HG02678 (cell line): ENCODE results near the gene FAM156A.
"Not testable (repeated sequence)": the region's sequence is repeated elsewhere in the genome, so short reads cannot be mapped to it uniquely, and the experiment has no call there.

Experiments
- ATAC-seq: cut with Tn5 transposase; IDR thresholded peaks from one replicate; pipeline ENCODE4 v1.9.1; 2021; ENCODE audit warnings: mild to moderate bottlenecking, moderate library complexity; ENCODE audit not compliant: unreplicated experiment

Gene FAM156A

DNA sequence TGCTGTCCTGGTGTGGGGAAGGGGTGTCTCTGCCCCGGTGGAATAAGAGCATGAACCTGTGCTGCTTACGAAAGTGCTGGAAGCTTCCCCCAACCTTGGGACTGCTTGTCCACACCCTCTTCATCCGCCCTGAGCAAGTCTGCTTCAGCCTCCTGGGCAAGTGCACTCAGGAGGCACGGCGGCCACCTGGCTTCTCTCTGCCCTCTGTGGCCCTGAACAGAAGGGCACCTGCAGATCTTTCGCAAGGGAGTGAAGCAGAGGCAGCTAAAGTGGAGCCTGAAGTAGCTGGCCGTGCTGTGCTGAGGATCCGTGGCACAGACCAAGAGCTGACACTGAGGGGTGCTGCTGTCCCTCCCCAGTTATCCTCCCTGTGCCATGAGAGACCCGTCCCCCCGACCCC, 9.6 kb upstream of the FAM156A start:
- not testable (repeated sequence) for ATAC-seq

DNA sequence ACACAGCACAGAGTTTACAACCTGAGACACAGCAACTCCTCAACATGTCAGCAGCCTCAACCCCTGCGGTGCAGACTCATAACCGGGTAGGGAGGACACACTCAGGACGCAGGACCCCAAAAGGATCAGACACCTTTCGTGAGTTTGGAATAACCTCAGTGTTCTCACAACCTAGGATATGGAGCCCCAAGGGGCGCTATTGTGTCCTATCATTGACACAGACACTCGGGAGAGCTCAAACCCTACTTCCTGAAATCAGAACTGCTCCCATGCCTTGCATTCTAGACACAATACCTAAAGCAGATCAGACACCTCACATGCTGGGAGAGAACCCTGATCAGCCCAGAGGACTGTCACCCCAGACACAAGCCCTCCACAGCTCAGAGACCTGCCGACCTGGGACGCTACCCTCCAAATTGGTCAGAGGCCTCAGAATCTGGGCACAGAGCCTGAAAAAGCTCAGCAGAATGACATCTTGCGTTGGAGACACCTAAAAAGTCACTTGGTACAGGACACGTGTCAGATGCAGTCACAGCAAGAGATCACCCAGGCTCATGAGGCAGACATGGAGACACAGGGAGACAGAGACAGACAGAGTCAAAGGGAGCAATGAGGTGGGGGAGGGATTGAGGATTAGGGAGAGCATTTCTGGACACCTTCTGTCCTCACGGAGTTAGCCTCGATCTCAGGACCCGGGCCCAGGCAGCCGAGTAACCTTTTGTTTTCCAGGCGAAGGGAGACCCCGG, 8.8 kb upstream of the FAM156A start:
- not testable (repeated sequence) for ATAC-seq

DNA sequence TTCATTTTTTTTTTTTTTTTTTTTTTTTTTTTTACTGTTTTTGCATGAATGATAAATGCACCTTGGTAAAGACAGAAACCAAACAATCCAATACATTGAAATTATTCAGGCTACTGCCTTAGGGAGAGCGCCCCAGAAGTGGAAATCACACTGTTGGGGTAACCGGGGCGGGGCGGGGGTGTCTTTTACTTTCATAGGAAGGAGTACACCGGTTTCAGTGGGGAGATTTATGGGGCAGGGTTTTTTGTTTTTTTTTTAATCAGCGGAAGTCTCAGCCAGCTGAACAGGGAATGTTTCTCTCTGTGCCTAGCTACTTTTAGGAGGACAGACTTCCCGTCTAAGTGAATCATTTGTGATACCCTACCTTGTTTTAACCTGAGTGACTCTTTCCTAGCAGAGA, 643 bp upstream of the FAM156A start:
- ATAC-seq = peak; percentile 31

GRCh38 chrX:52949884-52950283, 8.4 kb downstream of the FAM156A start:
- not testable (repeated sequence) for ATAC-seq

DNA sequence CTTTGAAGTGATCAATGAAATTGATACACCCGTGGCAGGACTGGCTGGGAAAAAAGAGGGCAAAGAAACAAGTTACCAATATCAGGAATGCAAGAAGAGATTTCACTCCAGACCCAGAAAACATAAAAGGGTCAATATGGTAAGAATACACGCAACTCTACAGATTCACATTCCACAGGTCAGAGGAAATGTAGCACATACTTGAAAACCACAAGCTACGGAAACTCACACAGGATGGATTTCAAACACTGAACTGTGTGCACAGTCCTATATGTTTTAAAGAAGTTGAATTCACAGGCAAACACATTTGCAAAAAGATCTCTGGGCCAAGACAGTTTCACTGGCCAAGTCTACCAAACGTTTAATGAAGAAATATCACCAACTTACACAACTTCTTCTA, 9.0 kb downstream of the FAM156A start:
- ATAC-seq = not testable (repeated sequence)

DNA sequence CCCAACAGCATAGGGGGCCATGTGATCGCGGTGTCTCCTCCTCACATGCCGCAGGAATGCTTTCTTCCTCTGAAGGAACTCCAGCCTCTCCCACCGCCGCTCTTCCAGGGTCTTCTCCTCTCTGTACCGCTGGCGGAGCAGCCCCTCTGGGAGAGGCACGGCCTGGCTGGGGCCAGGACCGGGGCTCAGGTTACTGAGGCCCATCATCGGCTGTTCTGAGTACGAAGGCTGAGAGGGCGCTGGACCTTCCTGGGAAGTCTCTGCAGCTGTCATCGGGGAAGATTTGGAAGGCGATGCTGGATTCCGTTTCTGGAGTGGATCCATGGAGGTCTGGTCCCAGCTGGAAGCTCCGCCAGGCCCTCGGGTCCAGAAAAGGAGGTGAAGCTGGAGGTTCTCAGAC, 10.1 kb downstream of the FAM156A start:
- not testable (repeated sequence) for ATAC-seq

DNA sequence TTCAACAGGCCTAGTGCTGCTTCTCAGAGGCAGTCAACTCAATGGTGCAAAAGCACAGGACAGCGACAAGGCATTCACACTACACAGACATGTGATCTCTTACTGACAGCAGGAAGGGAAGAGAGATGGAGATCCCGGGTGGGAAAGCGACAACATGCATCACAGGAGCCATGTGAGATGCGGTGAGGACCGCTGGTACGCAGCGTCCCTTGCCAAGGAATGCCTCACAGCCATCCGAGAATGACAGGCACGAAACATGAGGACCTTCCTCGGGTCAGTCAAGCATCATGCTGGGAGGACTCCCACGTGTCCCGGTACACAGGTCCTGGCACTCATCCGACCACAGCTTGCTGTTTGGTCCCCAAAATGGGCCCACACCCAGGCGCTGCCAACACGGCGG, 10.8 kb downstream of the FAM156A start:
- not testable (repeated sequence) for ATAC-seq

- ATAC-seq = not testable (repeated sequence)
Measured at GRCh38 chrX:52945838-52946494, 12.4 kb downstream of the FAM156A start.

GRCh38 chrX:52941728-52942127, 16.6 kb downstream of the FAM156A start:
- ATAC-seq = not testable (repeated sequence)

- ATAC-seq = not testable (repeated sequence)
Measured at GRCh38 chrX:52940704-52941103, 17.6 kb downstream of the FAM156A start.

DNA sequence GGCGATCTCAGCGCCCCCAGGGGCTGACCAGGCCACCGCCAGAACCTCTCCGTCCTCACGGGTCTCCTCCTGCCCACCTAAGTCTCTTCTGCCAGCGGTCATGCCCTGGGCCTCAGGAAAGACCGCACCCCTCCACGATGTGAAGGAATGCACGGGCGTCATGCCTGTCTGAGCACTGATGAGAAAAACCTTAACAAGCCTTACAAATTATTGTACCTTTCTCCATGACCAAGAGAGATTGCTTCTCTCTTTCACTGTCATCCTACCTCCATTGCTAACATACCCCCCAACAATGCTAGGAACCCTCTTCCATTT, 22.9 kb downstream of the FAM156A start:
- not testable (repeated sequence) for ATAC-seq

GRCh38 chrX:52934704-52935469, 23.4 kb downstream of the FAM156A start:
- ATAC-seq = peak; percentile 96

DNA sequence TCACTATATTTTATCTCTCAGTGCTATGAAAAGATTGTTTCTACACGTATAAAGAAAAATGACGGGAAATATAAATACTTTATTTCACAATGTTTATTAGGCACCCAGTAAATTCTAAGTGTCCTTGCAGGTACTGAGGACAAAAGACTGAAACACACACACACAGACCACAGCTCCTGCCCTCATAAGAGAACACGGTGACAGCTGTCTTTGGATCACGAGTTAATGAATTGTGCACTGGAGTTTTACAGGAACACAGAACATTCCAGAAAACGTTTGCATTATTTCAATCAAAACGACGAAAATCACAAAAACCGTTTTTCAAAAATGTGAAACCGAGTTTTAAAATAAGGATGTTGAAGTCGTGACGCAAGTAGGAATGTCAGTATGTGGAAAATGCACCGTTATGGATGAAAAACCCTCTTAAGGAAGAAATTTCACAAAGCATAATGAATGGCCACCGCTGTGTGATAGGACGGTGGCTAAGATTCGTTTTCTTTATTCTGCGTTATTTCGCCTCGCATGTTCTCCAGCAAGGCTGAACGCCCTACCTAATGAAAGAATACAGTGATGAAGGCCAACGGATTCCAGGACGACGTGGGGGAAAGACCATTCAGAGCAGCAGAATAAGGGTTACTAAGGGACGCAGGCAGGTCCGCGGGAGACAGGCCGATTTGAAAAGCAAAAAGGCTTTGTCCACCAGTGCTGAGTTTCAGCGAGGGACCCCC, 24.2 kb downstream of the FAM156A start:
- no peak for ATAC-seq

DNA sequence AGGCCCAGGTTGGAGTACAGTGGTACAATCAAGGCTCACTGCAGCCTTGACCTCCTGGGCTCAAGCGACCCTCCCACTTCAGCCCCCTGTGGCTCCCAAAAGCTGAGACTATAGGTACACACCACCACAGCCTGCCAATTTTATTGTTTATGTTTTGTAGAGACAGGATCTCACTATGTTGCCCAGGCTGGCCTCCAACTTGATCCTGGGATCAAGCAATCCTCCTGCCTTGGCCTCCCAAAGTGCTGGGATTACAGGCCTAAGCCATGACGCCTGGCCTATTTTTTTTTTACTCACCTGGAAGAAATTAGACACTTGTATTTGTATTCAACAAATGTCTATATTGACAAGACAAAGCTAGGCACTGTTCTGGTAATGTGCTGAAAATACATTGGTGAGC, 25.1 kb downstream of the FAM156A start:
- no peak for ATAC-seq

DNA sequence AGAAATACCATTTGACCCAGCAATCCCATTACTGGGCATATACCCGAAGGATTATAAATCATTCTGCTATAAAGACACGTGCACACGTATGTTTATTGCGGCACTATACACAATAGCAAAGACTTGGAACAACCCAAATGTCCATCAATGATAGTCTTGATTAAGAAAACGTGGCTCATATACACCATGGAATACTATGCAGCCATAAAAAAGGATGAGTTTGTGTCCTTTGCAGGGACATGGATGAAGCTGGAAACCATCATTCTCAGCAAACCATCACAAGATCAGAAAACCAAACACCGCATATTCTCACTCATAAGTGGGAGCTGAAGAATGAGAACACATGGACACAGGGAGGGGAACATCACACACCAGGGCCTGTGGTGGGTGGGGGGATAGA, 28.1 kb downstream of the FAM156A start:
- not testable (repeated sequence) for ATAC-seq

DNA sequence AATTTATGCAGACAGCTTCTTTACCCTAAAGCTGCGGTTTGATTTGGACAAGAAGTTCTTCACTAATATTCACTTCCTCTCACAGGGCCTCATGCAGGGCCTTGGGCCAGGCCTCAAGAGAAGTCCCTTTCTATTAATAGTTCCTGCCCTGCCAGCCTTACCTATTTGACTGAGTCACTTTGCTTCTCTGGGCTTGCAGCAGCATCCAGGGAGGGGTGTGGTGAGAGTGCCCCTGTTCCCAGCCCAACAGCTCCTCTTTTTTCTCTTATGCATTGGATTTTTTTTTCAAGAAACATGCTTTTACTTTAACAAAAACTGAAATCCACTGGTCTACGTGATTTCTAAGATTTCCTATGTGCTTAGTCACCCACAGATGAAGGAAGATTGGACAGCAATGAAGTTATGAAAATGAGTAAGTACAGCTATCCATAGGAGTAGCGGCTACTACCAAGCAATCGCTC, 34.5 kb downstream of the FAM156A start:
- peak; percentile 45 for ATAC-seq

DNA sequence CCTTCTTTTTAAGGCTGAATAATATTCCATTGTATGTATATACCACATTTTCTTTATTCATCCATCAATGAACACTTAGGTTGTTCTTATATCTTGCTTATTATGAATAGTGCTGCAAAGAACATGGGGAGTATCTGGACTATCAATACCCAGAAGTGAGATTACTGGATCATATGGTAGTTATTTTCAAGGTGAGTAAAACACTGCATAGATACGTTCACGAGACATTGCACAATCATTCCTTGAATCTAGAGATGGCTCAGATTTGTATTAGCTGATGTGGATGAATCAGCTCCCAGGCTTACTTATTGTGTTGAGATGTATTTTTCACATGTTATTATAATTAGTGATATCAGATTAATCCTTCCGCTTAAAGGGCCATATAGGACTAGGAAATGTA, 43.6 kb downstream of the FAM156A start:
- ATAC-seq = not testable (repeated sequence)

GRCh38 chrX:52913681-52914080, 44.6 kb downstream of the FAM156A start:
- ATAC-seq = not testable (repeated sequence)

- ATAC-seq = not testable (repeated sequence)
Measured at GRCh38 chrX:52909313-52909969, 48.9 kb downstream of the FAM156A start.

DNA sequence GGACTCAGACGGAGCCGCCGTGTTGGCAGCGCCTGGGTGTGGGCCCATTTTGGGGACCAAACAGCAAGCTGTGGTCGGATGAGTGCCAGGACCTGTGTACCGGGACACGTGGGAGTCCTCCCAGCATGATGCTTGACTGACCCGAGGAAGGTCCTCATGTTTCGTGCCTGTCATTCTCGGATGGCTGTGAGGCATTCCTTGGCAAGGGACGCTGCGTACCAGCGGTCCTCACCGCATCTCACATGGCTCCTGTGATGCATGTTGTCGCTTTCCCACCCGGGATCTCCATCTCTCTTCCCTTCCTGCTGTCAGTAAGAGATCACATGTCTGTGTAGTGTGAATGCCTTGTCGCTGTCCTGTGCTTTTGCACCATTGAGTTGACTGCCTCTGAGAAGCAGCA, 50.4 kb downstream of the FAM156A start:
- not testable (repeated sequence) for ATAC-seq
